T-cell (primary cell): ENCODE data around the gene ACADVL. TPM values are rescaled to one million over a fixed set of nuclear protein-coding genes. Genes with fewer than 3 reads are reported as not detected.
A peak's percentile ranks its signal among the peaks of the same experiment; 100 is the strongest.

ENCODE experiments used
- ATAC-seq, 4 experiments: fragments of 200-7000 bp in 3 of 4; fragments of 150-1000 bp in 1 of 4; cut with Tn5 transposase; replicated peaks in 1 of 4; 1 replicate in 3 of 4; 2 replicates in 1 of 4; pipeline ENCODE4 v1.10.0; 2021; ENCODE audit warnings: moderate library complexity in 3 of 4, mild to moderate bottlenecking in 2 of 4, moderate number of reproducible peaks in 1 of 4
- CTCF ChIA-PET, 2 donors: fragments of 300-600 bp; sonication (Branson Sonifier 250); formaldehyde crosslinking; loops; one replicate each; lab custom pipeline; 2022; ENCODE audit warnings: antibody characterized with exemption in 2 of 2; lab: Charles Lee
- POLR2A ChIA-PET, 2 donors: fragments of 300-600 bp; sonication (Branson Sonifier 250); formaldehyde crosslinking; loops; one replicate each; lab custom pipeline; 2022; ENCODE audit warnings: antibody characterized with exemption in 2 of 2; lab: Charles Lee
- DNase-seq, 35 experiments: peaks; one replicate each; pipeline versions ENCODE4 v3.0.0 to v3.0.0-alpha.2; 2013 to 2023
- H3K27ac ChIP-seq: one replicate; pipeline ENCODE4 v1.5.1; 2013; ENCODE audit warnings: low read length
- H3K27me3 ChIP-seq, 2 experiments: replicated peaks in 1 of 2; 1 replicate in 1 of 2; 2 replicates in 1 of 2; pipeline versions ENCODE4 v1.6.1 to v1.7.0; 2013; ENCODE audit warnings: low read length in 1 of 2, mixed read lengths in 1 of 2; ENCODE audit not compliant: control insufficient read depth in 2 of 2, insufficient read depth in 2 of 2; ENCODE audit errors: extremely low read depth in 1 of 2
- H3K36me3 ChIP-seq, 2 donors: 1 replicate in 1 of 2; 2 replicates in 1 of 2; pipeline versions ENCODE4 v1.6.1 to v1.7.0; 2013; ENCODE audit warnings: low read length in 1 of 2; ENCODE audit not compliant: control insufficient read depth in 2 of 2, insufficient read depth in 1 of 2; ENCODE audit errors: extremely low read depth in 1 of 2
- H3K4me1 ChIP-seq, 2 experiments: 1 replicate in 1 of 2; 2 replicates in 1 of 2; pipeline versions ENCODE4 v1.6.1 to v1.7.0; 2013; ENCODE audit warnings: low read length in 2 of 2, mixed read lengths in 1 of 2; ENCODE audit not compliant: insufficient read depth in 2 of 2, control insufficient read depth in 1 of 2; ENCODE audit errors: extremely low read depth in 1 of 2
- H3K4me3 ChIP-seq, 2 donors: 1 replicate in 1 of 2; 2 replicates in 1 of 2; pipeline versions ENCODE4 v1.5.1 to v1.7.0; 2013; ENCODE audit warnings: mild to moderate bottlenecking in 2 of 2, low read length in 1 of 2, moderate library complexity in 1 of 2; ENCODE audit not compliant: control insufficient read depth in 1 of 2; ENCODE audit errors: extremely low read depth in 1 of 2
- H3K9me3 ChIP-seq: 2 replicates; pipeline ENCODE4 v1.7.0; 2013
- H3K27ac Mint-ChIP-seq, 2 donors: one replicate each; pipeline ENCODE4 v1.8.0; 2020 to 2021; ENCODE audit warnings: mild to moderate bottlenecking in 2 of 2, mixed read lengths in 2 of 2
- H3K27me3 Mint-ChIP-seq, 2 donors: one replicate each; pipeline ENCODE4 v1.8.0; 2021 to 2022; ENCODE audit warnings: mixed read lengths in 2 of 2
- H3K36me3 Mint-ChIP-seq: one replicate; pipeline ENCODE4 v1.8.0; 2021; ENCODE audit warnings: mixed read lengths
- H3K4me1 Mint-ChIP-seq, 3 donors: one replicate each; pipeline ENCODE4 v1.8.0; 2020 to 2022; ENCODE audit warnings: mixed read lengths in 3 of 3, mild to moderate bottlenecking in 1 of 3
- H3K4me3 Mint-ChIP-seq, 3 donors: one replicate each; pipeline ENCODE4 v1.8.0; 2020 to 2022; ENCODE audit warnings: mild to moderate bottlenecking in 3 of 3, mixed read lengths in 3 of 3, moderate library complexity in 3 of 3
- H3K9me3 Mint-ChIP-seq, 3 donors: one replicate each; pipeline ENCODE4 v1.8.0; 2020 to 2022; ENCODE audit warnings: mixed read lengths in 3 of 3
- WGBS: methylation state at CpG from one replicate; pipeline ENCODE4 v1.1.5; 2013; ENCODE audit warnings: missing lambda C conversion rate; ENCODE audit not compliant: insufficient coverage; 5-methylcytosine and 5-hydroxymethylcytosine counted together
- total RNA-seq, 35 experiments: library from RNA in 6 of 35; stranded (reverse) in 6 of 35; fragments of 120-200 nt in 1 of 35; gene quantifications; one replicate each; pipeline versions ENCODE4 v1.2.1 to v1.2.4 and lab custom pipeline; 2013 to 2026

The ACADVL gene
- total RNA-seq, 5 donors from 2014 or later (not counting 1 experiment from before 2014, with no cell fraction given): 275 to 424 (median 385) TPM

DNA sequence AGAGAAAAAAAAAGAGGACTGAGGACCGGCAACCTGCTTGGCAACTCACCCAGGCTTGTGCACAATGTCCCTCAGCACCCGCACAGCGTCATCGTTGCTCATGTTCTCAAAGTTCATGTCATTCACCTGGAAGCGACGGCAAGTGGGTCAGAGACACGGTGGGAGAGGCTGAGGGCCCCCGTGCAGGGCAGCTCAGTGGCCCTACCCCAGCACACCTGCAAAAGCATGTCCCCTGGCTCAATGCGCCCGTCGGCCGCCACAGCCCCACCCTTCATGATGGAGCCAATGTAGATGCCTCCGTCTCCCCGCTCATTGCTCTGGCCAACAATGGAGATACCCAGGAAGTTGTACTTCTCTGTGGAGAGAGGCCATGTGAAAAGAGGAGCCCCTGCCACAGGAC lies 9.2 kb downstream of the ACADVL start:
- no peaks in the 10 kb centered on the region for H3K9me3 ChIP-seq
- 92% methylated on average over 8 of the region's 14 CpGs for WGBS
- H3K4me1 ChIP-seq: peaks cover 3 to 15% of the 10 kb centered on the region in 2 experiments
- no peaks in the 10 kb centered on the region for H3K27me3 ChIP-seq
- ATAC-seq (no peak), DNase-seq (no peak)
- Mint-ChIP-seq H3K4me1 (peaks cover 25 to 27% (median 25%) of the 10 kb centered on the region in 3 donors), H3K9me3 (no peaks in the 10 kb centered on the region), H3K27me3 (no peaks in the 10 kb centered on the region), H3K4me3 (no peak overlapping the region), H3K27ac (no peak overlapping the region), H3K36me3 (peaks cover 26% of the 10 kb centered on the region)
- CTCF ChIA-PET: no interaction called here
- no peak overlapping the region for H3K27ac ChIP-seq
- peaks cover 12 to 63% of the 10 kb centered on the region in 2 donors for H3K36me3 ChIP-seq
- no peak overlapping the region for H3K4me3 ChIP-seq
- POLR2A ChIA-PET: no interaction called here

DNA sequence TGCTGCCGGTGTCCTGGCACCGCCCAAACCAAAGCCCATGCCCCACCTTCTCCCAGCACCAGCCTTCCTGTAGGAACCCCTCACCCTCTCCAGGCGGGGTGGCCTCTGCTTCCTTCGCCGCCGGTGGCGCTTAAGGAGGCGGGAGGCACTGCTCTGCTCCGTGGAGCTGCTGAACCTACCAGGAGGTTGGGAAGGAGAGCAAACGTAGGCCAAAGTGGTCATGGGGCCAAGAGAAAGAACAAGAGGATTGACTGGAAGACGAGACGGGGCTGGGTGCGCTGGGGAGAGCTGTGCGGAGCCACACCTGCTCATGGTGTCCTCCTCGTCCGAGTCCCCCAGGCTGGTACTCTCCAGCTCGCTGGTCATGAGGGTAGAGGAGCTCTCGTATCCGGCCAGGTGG lies 9.8 kb downstream of the ACADVL start:
- CTCF ChIA-PET: no interaction called here

DNA sequence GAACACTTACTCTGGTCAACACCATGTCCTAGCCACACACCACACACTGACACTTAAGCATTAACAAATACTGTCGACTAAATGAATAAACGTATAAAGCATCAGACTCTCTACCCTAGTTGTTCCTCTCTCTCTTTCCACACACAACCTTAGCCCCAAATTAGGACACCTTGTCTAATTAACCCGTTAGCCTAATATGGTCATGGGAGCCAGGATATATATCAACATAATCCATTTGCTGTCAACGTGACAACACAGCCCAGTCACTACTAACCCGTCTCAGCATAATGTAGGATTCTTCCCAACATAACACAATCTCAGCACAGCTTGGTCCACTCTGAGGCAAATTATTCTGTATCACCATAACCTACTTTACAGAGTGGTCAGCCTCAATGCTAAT lies 12.4 kb downstream of the ACADVL start:
- peaks cover 12 to 55% of the 10 kb centered on the region in 2 donors for H3K36me3 ChIP-seq

More for the DNA sequence above, 9.8 kb downstream of the ACADVL start:
- no peak overlapping the region for H3K27ac ChIP-seq
- no peaks in the 10 kb centered on the region for H3K9me3 ChIP-seq
- ATAC-seq: no peak
- no peaks in the 10 kb centered on the region for H3K27me3 ChIP-seq
- Mint-ChIP-seq H3K4me3 (no peak overlapping the region), H3K9me3 (no peaks in the 10 kb centered on the region), H3K27ac (no peak overlapping the region), H3K4me1 (peaks cover 27 to 29% (median 27%) of the 10 kb centered on the region in 3 donors), H3K27me3 (no peaks in the 10 kb centered on the region), H3K36me3 (peaks cover 25% of the 10 kb centered on the region)
- POLR2A ChIA-PET: no interaction called here
- H3K36me3 ChIP-seq: peaks cover 12 to 59% of the 10 kb centered on the region in 2 donors
- peaks cover 3 to 16% of the 10 kb centered on the region in 2 experiments for H3K4me1 ChIP-seq
- DNase-seq: no peak
- H3K4me3 ChIP-seq: no peak overlapping the region
- WGBS: 100% methylated on average over 5 of the region's 19 CpGs

DNA sequence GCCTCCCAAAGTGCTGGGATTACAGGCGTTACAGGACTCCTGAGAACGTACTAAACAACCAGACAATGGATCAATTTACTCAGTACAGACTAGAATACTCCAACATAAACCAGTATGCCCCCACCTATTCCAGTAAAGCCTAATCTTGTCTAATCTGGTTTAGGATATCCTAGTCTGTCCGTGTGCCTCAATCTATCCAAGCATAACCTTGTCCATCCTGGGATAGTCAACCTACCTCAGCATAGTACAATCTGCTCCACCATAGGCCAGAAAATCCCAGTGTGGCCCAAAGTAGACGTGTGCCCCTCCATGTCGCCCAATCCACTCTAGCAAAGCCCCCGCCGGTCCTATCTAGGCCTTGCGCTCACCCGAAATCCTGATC lies 14.0 kb downstream of the ACADVL start:
- H3K4me1 ChIP-seq: peaks cover 11 to 48% of the 10 kb centered on the region in 2 experiments
- peaks cover 8 to 41% of the 10 kb centered on the region in 2 donors for H3K36me3 ChIP-seq
- CTCF ChIA-PET: no interaction called here
- POLR2A ChIA-PET: interaction anchor here (0.6 to 0.7 kb wide), 3 partner anchors 9 to 920 kb away, joined by 3 read pairs; partner anchors contain the start of gene GABARAP (in 1 of the 2)
- peak overlapping the region; percentile 89 to 99 (median 91) for H3K4me3 Mint-ChIP-seq
- H3K9me3 ChIP-seq: no peaks in the 10 kb centered on the region
- H3K36me3 Mint-ChIP-seq: peaks cover 29% of the 10 kb centered on the region
- peaks cover 51 to 57% (median 54%) of the 10 kb centered on the region in 3 donors for H3K4me1 Mint-ChIP-seq
- peak overlapping the region; percentile 35 for H3K27ac ChIP-seq
- peak overlapping the region; percentile 55 to 67 for H3K4me3 ChIP-seq
- H3K27me3 ChIP-seq: no peaks in the 10 kb centered on the region
- 7% methylated on average over 9 of the region's 9 CpGs for WGBS
- ATAC-seq: no peak
- no peak for DNase-seq
- H3K27me3 Mint-ChIP-seq: no peaks in the 10 kb centered on the region
- peak overlapping the region; percentile 90 to 92 for H3K27ac Mint-ChIP-seq
- no peaks in the 10 kb centered on the region for H3K9me3 Mint-ChIP-seq

More for the DNA sequence above, 12.4 kb downstream of the ACADVL start:
- Histone ChIP-seq H3K9me3 (no peaks in the 10 kb centered on the region), H3K27ac (no peak overlapping the region), H3K4me3 (no peak overlapping the region), H3K4me1 (peaks cover 11 to 42% of the 10 kb centered on the region in 2 experiments), H3K27me3 (no peaks in the 10 kb centered on the region)
- no peak overlapping the region for H3K27ac Mint-ChIP-seq
- ATAC-seq: no peak
- peaks cover 49 to 52% (median 50%) of the 10 kb centered on the region in 3 donors for H3K4me1 Mint-ChIP-seq
- H3K27me3 Mint-ChIP-seq: no peaks in the 10 kb centered on the region
- H3K36me3 Mint-ChIP-seq: peaks cover 33% of the 10 kb centered on the region
- no peak for DNase-seq
- ChIA-PET POLR2A (interaction anchor here in 1 of 2 donors (0.6 kb wide), 1 partner anchor 23 kb away, joined by 5 read pairs; no protein-coding TSS in a partner anchor), CTCF (interaction anchor here in 1 of 2 donors (1.4 kb wide), 1 partner anchor 11 kb away, joined by 3 read pairs; no protein-coding TSS in a partner anchor)
- no peaks in the 10 kb centered on the region for H3K9me3 Mint-ChIP-seq
- WGBS: 96% methylated on average over 3 of the region's 5 CpGs
- H3K4me3 Mint-ChIP-seq: peak overlapping the region; percentile 17 to 99 (median 50)

DNA sequence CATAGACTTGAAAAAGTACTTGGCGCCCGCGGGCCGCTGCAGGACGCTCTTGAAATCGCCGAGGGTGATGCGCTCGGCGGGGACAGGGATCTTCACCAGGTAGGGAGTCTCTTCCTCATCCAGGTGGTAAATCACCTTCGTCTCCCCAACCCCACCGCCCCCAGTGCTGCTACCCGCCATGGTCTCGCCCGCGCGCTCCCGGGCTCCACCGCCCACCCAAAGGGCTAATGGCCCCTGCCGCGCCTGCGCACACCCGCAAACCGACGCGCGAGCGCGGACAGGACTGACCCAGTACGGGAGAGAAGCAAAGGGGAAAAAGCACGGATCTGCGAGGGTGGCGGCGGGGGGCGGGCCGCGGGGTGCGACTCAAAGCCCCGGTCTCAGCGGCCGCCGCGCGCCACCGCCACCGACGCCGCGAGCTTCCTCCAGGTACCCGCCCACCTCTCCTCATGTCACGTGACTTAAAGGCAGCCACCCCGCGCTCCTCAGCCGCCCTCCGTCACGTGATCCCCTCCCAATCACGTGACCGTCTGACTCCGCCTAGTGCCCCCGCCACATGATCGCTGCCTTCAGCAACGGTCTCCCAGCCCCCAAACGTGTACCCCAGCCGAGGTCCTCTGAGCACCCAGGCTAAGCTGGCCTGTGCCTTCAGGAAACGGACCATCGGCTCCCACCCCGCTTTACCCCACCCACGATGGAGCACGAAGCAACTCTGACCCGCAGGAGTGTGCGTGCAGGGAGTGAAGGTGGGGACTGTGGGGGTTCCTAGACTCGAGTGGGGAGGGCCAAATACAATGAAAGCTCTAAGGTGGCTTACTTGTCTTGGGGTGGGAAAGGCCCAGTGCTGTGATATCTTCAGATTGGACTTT lies 14.6 kb downstream of the ACADVL start, which contains the start of gene DVL2:
Gene DVL2 (minus strand): TSS at position 435 of the 869 bp plus-strand sequence. CDS start 255 bp downstream, at position 180.
- H3K27me3 Mint-ChIP-seq: no peaks in the 10 kb centered on the region
- WGBS: under 1% methylated on average over 63 of the region's 72 CpGs
- H3K27me3 ChIP-seq: no peaks in the 10 kb centered on the region
- peaks cover 51 to 57% (median 54%) of the 10 kb centered on the region in 3 donors for H3K4me1 Mint-ChIP-seq
- peak within 1 kb of the TSS; percentile 55 to 67 for H3K4me3 ChIP-seq
- POLR2A ChIA-PET: interaction anchor here (0.6 to 0.7 kb wide), 4 partner anchors 8 to 920 kb away, joined by 3 to 10 read pairs (median 3); partner anchors contain the start of gene GABARAP (in 1 of the 2)
- H3K9me3 ChIP-seq: no peaks in the 10 kb centered on the region
- H3K27ac Mint-ChIP-seq: peak within 1 kb of the TSS; percentile 90 to 92
- H3K36me3 ChIP-seq: peaks cover 3 to 34% of the 10 kb centered on the region in 2 donors
- no peaks in the 10 kb centered on the region for H3K9me3 Mint-ChIP-seq
- peaks cover 11 to 48% of the 10 kb centered on the region in 2 experiments for H3K4me1 ChIP-seq
- peaks cover 26% of the 10 kb centered on the region for H3K36me3 Mint-ChIP-seq
- peak within 1 kb of the TSS; percentile 89 to 99 (median 91) for H3K4me3 Mint-ChIP-seq
- DNase-seq: peak; percentile 81 to 97 (median 93)
- ATAC-seq: peak; percentile 54 to 68 (median 58)
- peak within 1 kb of the TSS; percentile 35 for H3K27ac ChIP-seq
- CTCF ChIA-PET: interaction anchor here (0.6 to 1.5 kb wide), 2 partner anchors 15 to 101 kb away, joined by 3 to 7 read pairs; partner anchors contain the start of genes ACADVL (in 1 of the 2) and DLG4 (in 1 of the 2)
